ENCODE data around the gene TLE3.

DNA sequence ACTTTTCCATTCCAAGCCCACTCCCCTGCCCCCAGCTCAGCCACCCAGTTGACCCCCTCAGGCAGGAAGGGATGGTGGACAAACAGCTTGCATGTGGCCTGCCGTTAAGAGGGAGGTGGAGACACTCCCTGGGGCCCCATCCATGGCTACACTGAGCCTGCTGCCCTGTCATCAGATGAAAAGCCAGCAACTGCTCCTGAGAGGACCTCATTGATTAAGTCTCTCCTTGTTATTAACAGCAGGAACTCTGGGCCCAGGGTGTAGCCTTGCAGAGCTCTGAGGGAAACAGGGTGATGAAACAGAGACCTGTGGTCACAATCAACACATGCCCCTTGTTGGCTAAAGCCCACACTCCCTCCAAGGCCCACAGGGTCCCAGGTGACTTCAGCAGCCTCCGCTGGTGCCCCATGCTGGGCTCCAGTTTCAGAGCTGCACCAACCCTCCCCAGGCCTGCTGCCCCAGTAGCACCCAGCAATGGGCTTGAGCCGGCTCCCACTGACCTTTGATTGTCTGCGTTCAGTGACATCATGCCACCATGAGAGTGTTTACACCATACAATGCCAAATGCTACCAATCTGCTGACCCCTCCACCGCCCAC lies 22.3 kb upstream of the TLE3 start:
- TF ChIP-seq, protein P1, sequence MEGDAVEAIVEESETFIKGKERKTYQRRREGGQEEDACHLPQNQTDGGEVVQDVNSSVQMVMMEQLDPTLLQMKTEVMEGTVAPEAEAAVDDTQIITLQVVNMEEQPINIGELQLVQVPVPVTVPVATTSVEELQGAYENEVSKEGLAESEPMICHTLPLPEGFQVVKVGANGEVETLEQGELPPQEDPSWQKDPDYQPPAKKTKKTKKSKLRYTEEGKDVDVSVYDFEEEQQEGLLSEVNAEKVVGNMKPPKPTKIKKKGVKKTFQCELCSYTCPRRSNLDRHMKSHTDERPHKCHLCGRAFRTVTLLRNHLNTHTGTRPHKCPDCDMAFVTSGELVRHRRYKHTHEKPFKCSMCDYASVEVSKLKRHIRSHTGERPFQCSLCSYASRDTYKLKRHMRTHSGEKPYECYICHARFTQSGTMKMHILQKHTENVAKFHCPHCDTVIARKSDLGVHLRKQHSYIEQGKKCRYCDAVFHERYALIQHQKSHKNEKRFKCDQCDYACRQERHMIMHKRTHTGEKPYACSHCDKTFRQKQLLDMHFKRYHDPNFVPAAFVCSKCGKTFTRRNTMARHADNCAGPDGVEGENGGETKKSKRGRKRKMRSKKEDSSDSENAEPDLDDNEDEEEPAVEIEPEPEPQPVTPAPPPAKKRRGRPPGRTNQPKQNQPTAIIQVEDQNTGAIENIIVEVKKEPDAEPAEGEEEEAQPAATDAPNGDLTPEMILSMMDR (IDR thresholded peaks at IDR 0.05): no peak
- TF ChIP-seq POLR2A (IDR thresholded peaks at IDR 0.05): no peak
